Measurements from ENCODE around the gene PLXDC2.

PLXDC2 gene

DNA sequence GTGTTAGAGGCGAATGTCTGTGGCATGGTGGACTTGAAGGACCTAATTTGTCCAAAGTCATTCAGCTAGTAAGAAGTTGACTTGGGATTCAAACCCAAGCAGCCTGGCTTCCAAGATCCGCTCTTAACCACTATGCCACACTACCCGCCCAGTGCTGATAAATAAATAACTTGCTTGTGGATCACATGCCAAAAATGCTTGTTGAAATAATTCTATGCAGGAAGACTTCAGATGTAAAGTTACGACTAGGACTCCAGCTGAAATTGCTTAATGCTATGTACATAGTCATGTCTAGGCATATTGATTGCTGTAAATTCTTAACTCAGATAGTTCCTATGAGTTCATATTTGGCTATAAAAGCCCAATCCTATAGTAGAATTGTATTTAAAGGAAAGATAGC, 76.0 kb downstream of the PLXDC2 start:
- Histone ChIP-seq H3K36me3 (ENCODE audit: insufficient read depth, low read length) (no peaks in the 10 kb centered on the region), H3K9ac (ENCODE audit: low read depth, low read length) (no peak overlapping the region), H3K9me3 (ENCODE audit: control insufficient read depth, insufficient read depth, low read length) (no peaks in the 10 kb centered on the region), H3K4me1 (ENCODE audit: insufficient read depth, low read length) (peaks cover 6% of the 10 kb centered on the region)

DNA sequence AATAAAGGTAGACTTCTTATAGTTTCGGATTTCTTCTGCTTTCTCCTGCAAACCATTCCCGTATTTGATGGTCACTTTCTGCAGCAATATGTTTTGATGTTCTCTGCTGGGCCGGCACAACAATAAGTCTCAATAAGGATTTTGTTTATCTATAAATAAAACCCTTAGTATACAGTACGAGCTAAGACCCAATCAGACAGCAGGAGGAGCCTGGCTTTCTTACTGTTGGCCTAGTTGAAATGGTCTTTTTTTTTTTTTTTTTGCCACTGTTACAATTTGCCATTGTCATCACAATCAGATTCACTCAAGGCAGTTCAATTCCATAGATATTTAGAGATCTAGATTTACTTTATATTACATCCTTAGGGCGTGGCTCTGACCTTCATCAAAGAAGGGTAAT, 76.4 kb downstream of the PLXDC2 start:
- Histone ChIP-seq H3K36me3 (ENCODE audit: insufficient read depth, low read length) (no peaks in the 10 kb centered on the region), H3K9ac (ENCODE audit: low read depth, low read length) (no peak overlapping the region), H3K9me3 (ENCODE audit: control insufficient read depth, insufficient read depth, low read length) (no peaks in the 10 kb centered on the region), H3K4me1 (ENCODE audit: insufficient read depth, low read length) (peaks cover 6% of the 10 kb centered on the region)

DNA sequence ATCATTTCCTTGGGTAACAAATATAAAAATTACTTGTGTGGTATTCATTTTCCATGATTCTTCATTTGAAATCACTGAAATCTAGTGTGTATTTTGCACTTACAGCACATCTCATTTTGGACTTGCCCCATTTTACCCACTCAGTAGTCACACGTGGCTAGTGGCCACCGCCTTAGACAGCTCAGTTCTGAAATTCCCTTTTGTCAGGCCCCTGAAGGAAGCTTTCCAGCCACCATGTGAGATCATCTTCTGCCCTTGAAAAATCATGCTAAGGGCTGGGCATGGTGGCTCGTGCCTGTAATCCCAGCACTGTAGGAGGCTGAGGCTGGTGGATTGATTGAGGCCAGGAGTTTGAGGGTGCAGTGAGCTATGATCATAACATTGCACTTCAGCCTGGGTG, 79.3 kb downstream of the PLXDC2 start:
- peaks cover 6% of the 10 kb centered on the region for H3K4me1 ChIP-seq (ENCODE audit: insufficient read depth, low read length)
- no peak overlapping the region for H3K9ac ChIP-seq (ENCODE audit: low read depth, low read length)
- no peaks in the 10 kb centered on the region for H3K9me3 ChIP-seq (ENCODE audit: control insufficient read depth, insufficient read depth, low read length)
- no peaks in the 10 kb centered on the region for H3K36me3 ChIP-seq (ENCODE audit: insufficient read depth, low read length)

DNA sequence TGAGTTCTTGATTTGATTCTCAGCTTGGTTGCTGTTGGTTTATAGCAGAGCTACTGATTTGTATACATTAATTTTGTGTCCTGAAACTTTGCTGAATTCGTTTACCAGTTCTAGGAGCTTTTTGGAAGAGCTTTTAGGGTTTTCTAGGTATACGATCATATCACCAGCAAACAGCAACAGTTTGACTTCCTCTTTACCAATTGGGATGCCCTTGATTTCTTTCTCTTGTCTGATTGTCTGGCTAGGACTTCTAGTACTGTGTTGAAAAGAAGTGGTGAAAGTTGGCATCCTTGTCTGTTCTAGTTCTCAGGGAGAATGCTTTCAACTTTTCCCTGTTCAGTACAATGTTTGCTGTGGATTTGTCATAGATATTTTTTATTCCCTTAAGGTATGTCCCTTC, 86.2 kb downstream of the PLXDC2 start:
- Histone ChIP-seq H3K9me3 (ENCODE audit: control insufficient read depth, insufficient read depth, low read length) (no peaks in the 10 kb centered on the region), H3K36me3 (ENCODE audit: insufficient read depth, low read length) (no peaks in the 10 kb centered on the region), H3K4me1 (ENCODE audit: insufficient read depth, low read length) (peaks cover 3% of the 10 kb centered on the region; the same call in 1 of the 2 replicates), H3K9ac (ENCODE audit: low read depth, low read length) (no peak overlapping the region)

DNA sequence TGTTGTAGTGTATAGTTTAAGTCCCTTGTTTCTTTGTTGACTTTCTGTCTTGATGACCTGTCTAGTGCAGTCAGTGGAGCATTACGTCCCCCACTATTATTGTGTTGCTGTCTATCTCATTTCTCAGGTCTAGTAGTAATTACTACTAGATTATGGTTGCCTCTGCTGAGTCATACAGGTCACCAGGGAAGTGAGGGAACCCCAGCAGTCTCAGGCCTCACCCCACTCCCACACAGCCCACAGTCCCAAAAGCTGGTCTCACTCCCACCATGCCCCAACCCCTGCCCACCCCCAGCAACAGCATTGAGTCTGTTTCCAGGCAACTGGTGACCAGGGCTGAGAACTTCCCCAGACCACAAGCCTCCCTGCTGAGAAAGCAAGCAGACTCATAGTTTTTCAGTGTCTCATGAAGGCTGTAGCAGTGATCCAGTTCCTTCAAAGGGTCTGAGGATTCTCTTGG, 88.0 kb downstream of the PLXDC2 start:
- peaks cover 7% of the 10 kb centered on the region; the same call in 1 of the 2 replicates for H3K4me1 ChIP-seq (ENCODE audit: insufficient read depth, low read length)
- H3K9ac ChIP-seq (ENCODE audit: low read depth, low read length), result no peak overlapping the region
- no peaks in the 10 kb centered on the region for H3K9me3 ChIP-seq (ENCODE audit: control insufficient read depth, insufficient read depth, low read length)
- no peaks in the 10 kb centered on the region for H3K36me3 ChIP-seq (ENCODE audit: insufficient read depth, low read length)

DNA sequence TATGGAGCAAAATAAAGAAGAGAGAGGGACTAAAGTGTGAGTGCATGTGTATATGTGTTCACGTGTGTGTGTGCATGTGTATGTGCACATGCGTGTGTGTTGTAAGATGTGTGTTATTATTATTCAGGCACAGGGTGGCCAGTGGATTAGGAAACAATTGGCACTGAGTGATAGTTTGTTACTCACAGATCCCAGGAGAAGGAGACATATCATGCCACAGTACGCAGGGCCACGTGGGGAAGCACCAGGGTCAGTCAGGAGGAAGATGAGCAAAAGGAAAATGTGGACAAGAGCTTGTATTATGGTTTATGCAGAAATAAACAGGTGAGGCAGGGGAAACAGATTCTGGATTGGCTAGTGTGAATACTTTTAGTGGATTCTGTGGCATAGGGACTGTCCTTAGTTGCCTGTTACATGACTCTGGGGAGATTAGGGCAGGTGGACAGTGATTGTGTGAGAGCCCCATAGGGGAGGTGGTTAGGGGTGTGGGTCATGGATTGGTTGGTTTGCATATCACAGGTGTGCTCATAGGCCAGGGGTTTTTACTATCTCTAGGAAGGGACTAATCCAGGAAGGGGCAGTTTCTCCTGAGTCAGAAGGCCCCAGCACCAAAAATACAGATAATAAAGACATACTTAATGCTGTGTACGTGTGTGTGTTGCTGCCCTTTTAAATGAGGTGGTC, 90.0 kb downstream of the PLXDC2 start:
- Histone ChIP-seq H3K4me1 (ENCODE audit: insufficient read depth, low read length) (peaks cover 7% of the 10 kb centered on the region; the same call in 1 of the 2 replicates), H3K36me3 (ENCODE audit: insufficient read depth, low read length) (no peaks in the 10 kb centered on the region), H3K9ac (ENCODE audit: low read depth, low read length) (no peak overlapping the region), H3K9me3 (ENCODE audit: control insufficient read depth, insufficient read depth, low read length) (no peaks in the 10 kb centered on the region)

DNA sequence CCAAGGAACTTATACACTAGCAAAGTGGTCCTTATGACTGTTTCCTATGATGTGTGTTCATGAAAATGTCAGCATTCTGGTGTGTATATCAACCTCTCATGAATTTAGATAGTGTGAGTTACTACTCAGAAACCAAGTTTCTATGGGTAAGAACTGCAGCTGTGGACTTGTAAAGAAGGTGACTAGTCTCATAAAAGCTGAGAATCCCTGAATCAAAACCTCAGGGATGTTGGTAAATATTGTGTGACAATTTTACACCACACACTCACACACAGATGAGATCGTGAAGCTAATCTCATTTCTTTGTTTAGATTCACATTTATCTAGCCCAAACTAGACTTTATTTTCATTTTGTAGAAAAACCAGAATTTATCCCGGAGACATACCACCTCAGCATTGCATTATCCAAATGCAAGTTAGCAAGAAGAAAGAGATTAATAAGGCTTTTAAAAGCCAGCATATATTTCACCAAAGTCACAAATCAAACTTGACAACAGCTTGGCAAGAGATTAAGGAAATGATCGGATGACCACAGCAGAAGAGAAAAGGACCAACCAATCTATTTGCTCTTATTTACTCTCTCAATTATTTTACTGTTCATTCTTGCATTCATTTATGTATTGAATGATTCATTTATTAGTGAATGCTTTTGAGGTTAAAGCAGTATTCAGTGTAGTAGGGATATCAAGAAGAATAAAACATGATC, 92.9 kb downstream of the PLXDC2 start:
- no peaks in the 10 kb centered on the region for H3K36me3 ChIP-seq (ENCODE audit: insufficient read depth, low read length)
- H3K9ac ChIP-seq (ENCODE audit: low read depth, low read length), result no peak overlapping the region
- H3K4me1 ChIP-seq (ENCODE audit: insufficient read depth, low read length), result peaks cover 7% of the 10 kb centered on the region; the same call in 1 of the 2 replicates
- H3K9me3 ChIP-seq (ENCODE audit: control insufficient read depth, insufficient read depth, low read length), result no peaks in the 10 kb centered on the region

DNA sequence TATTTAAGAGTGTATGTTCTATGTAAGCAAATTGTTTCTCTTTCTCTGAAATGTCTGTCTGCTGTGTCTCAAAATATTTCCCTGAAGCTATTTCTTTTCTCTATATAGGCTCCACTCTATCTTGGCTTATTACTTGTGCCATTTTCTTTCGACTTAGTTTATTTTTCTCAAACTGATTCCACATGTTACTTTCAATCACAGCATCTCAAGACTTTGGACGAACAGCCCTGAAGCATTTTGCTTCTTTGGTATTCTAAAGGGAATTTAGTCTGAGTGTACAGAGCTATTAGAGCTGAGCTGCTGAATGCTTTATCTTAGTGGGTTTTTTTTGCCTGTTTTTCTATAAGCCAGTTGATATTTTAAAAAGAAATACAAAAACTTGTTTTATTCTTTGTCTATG, 95.7 kb downstream of the PLXDC2 start:
- Histone ChIP-seq H3K9ac (ENCODE audit: low read depth, low read length) (no peak overlapping the region), H3K36me3 (ENCODE audit: insufficient read depth, low read length) (no peaks in the 10 kb centered on the region), H3K9me3 (ENCODE audit: control insufficient read depth, insufficient read depth, low read length) (no peaks in the 10 kb centered on the region), H3K4me1 (ENCODE audit: insufficient read depth, low read length) (peaks cover 8% of the 10 kb centered on the region; the same call in 1 of the 2 replicates)

DNA sequence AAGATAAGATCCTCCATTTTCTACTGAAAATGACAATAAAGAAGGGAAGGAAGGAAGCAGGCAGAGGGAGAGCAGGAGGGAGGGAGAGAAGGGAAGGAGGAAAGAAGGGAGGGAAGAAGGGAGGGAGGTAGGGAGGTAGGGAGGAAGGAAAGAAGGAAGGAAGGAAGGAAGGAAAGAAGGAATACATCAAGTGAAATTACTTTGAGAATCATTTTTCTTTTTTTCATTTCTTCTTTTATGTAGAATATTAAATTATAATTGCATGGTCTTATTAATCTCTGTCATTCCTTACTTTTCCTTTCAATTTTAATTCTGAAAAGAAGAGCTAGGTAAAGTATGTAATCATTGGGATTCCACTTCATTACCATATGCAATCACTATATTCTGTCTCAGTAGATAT, 97.8 kb downstream of the PLXDC2 start:
- H3K9me3 ChIP-seq (ENCODE audit: control insufficient read depth, insufficient read depth, low read length), result no peaks in the 10 kb centered on the region
- H3K36me3 ChIP-seq (ENCODE audit: insufficient read depth, low read length), result no peaks in the 10 kb centered on the region
- H3K4me1 ChIP-seq (ENCODE audit: insufficient read depth, low read length), result peaks cover 23% of the 10 kb centered on the region
- no peak overlapping the region for H3K9ac ChIP-seq (ENCODE audit: low read depth, low read length)

DNA sequence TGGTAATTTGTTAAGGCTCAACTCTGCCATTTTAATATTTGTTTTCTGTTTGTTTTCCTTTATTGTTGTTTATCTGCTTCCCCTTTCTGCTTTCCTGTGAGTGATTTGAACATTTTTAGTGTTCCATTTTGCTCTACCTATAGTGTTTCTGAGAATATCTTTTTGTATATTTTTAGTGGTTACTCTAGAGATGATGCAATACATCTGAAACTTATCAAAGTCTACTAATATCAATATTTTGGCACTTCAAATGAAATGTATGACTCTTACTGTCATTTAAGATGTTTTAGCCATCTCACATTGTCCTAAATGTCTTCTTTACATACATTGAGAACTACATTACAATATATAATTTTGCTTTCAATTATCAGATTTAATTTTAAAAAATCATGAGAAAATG, 98.9 kb downstream of the PLXDC2 start:
- Histone ChIP-seq H3K4me1 (ENCODE audit: insufficient read depth, low read length) (peaks cover 33% of the 10 kb centered on the region), H3K36me3 (ENCODE audit: insufficient read depth, low read length) (no peaks in the 10 kb centered on the region)

DNA sequence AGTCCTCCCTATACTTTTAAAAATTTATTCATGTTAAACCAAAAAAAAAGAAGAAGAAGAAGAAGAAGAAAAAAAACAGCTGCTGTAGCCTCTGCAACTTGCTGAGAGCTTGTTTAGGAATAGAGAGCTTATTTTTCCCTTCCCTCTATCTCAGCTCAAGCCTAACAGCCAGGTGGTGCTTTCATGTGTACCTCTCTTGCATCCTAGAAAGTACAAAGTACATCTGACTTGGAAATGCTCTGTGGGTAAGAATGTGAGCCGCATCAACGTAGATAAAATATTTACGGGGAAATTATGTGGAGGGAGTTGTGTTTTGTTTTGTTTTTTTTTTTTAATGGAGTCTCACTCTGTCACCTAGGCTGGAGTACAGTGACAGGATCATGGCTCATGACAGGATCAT, 99.6 kb downstream of the PLXDC2 start:
- no peaks in the 10 kb centered on the region for H3K9me3 ChIP-seq (ENCODE audit: control insufficient read depth, insufficient read depth, low read length)
- H3K4me1 ChIP-seq (ENCODE audit: insufficient read depth, low read length), result peaks cover 34% of the 10 kb centered on the region
- no peaks in the 10 kb centered on the region for H3K36me3 ChIP-seq (ENCODE audit: insufficient read depth, low read length)
- H3K9ac ChIP-seq (ENCODE audit: low read depth, low read length), result no peak overlapping the region

More for the DNA sequence above, 98.9 kb downstream of the PLXDC2 start:
- Histone ChIP-seq H3K9me3 (ENCODE audit: control insufficient read depth, insufficient read depth, low read length) (no peaks in the 10 kb centered on the region), H3K9ac (ENCODE audit: low read depth, low read length) (no peak overlapping the region)

DNA sequence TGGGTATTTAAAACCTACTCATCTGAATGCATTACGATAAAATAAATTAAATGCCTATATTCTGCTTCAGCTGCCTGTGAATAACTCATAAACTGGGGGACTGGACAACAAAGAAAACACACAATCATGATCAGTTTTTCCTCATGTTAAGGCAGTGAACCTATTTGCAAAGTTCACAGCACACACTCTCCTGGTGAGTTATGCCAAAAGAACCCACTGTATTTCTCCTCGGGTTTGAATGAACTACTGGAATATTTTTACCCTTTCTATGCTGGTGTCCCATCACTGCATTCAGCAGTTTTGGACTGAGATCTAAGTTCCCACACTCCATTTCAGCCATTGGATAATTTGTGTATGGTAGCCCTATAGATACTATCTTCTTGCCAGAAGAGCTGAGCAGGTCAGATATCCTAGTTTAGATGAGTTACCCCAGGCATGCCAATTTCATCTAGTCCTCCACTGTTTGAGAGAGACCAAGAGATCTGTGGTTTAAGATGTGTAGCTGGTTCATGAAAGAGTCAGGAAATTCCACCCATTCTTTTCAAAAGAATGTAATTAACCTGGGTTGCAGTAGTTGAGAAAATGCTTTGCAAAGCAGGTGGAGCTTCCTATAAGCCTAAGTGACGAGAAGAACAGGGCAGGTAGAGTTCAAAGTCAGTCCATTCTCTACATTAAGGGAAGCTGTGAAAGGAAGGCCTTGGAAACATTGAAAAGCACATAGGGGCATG, 101.7 kb downstream of the PLXDC2 start:
- no peak overlapping the region for H3K9ac ChIP-seq (ENCODE audit: low read depth, low read length)
- H3K4me1 ChIP-seq (ENCODE audit: insufficient read depth, low read length), result peaks cover 41% of the 10 kb centered on the region
- H3K9me3 ChIP-seq (ENCODE audit: control insufficient read depth, insufficient read depth, low read length), result no peaks in the 10 kb centered on the region
- no peaks in the 10 kb centered on the region for H3K36me3 ChIP-seq (ENCODE audit: insufficient read depth, low read length)

DNA sequence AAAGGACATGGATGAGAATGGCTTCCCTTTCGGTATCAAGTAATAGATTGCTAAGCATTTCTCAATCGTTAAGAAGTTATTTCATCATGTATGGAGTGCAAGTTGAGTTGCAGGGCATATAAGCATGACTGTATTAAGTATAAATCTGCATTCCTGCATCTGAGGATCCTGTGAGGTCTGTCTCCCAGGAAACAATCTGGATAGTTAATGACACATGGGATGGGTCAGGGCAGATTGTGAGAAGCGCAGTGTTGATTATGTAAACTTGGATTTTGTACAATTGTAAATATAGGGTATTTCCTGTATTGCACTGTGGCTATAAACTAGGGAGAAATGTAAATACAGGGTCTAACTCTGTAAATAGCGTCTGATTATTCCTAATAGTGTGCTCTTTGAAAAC, 102.6 kb downstream of the PLXDC2 start:
- no peaks in the 10 kb centered on the region for H3K9me3 ChIP-seq (ENCODE audit: control insufficient read depth, insufficient read depth, low read length)
- H3K4me1 ChIP-seq (ENCODE audit: insufficient read depth, low read length), result peaks cover 41% of the 10 kb centered on the region
- no peaks in the 10 kb centered on the region for H3K36me3 ChIP-seq (ENCODE audit: insufficient read depth, low read length)
- no peak overlapping the region for H3K9ac ChIP-seq (ENCODE audit: low read depth, low read length)

DNA sequence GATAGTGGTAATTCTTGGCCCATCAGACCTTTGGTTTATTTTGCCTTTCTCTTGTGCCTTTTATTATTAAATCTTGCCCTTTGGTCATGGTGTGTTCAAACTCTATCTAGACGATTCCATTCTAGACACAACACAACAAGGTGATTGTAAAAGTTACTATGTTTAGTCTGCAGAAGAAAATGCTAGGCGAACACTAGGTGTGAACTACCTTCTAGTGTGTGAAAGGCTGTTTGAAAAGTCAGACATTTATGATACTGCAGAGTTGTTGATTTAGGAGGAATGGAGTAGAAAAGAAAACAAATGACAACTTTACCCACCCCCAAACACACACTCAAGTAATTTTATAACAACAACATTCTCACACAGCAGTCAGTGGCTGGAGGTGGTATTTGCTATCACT, 103.4 kb downstream of the PLXDC2 start:
- no peaks in the 10 kb centered on the region for H3K36me3 ChIP-seq (ENCODE audit: insufficient read depth, low read length)
- no peaks in the 10 kb centered on the region for H3K9me3 ChIP-seq (ENCODE audit: control insufficient read depth, insufficient read depth, low read length)
- H3K9ac ChIP-seq (ENCODE audit: low read depth, low read length), result no peak overlapping the region
- peaks cover 41% of the 10 kb centered on the region for H3K4me1 ChIP-seq (ENCODE audit: insufficient read depth, low read length)

Measured in ES-I3 (cell line).